Heart left ventricle (tissue), 13 donors: ENCODE data around the gene ALPI.

ENCODE experiments used
- POLR2A ChIP-seq, 2 donors: fragments of 450-650 bp; IDR thresholded peaks; one replicate each; pipeline ENCODE4 v1.6.1; 2017; ENCODE audit warnings: antibody characterized with exemption in 2 of 2, mild to moderate bottlenecking in 2 of 2, moderate library complexity in 2 of 2
- TF ChIP-seq, protein P1 (sequence below), 12 donors: fragments of 200-600 bp; sonication (generic) in 4 of 12; IDR thresholded peaks; one replicate each; pipeline versions ENCODE4 v1.5.0 to v1.8.0; 2018 to 2022; ENCODE audit warnings: antibody characterized with exemption in 12 of 12, mild to moderate bottlenecking in 5 of 12
- donor health status: ischemic (EF 13 %, LVEDD 7.1; RV severe dilation, severe dysfunction).
- donor health status: DM: no; HTN: yes; CAD: no.
- donor health status: DM: no; HTN: no; CAD: no.
- donor health status: ischemic (EF 25% LVEDD 6.9; RV normal size, moderate dysfunction).
- donor health status: ischemic (EF 25% LVEDD 5.7; RV mildly dilated, moderate dysfunction).
- donor health status: ischemic (EF 35%, LVEDD 5.7; RV mildly dilated, moderate dysfunction).
- donor health status: nonischemic (EF 11% LVEDD 7.7; RV severe dilation, severe dysfunction).
- donor health status: DM: yes; HTN: yes; CAD: no.
- donor health status: PGD.
- donor health status: ischemic (EF 29% LVEDD 5.4; RV normal size, mild dysfunction).
- donor health status: nonischemic (EF 23%, LVEDD 6.1; RV moderate dilation, normal function).

DNA sequence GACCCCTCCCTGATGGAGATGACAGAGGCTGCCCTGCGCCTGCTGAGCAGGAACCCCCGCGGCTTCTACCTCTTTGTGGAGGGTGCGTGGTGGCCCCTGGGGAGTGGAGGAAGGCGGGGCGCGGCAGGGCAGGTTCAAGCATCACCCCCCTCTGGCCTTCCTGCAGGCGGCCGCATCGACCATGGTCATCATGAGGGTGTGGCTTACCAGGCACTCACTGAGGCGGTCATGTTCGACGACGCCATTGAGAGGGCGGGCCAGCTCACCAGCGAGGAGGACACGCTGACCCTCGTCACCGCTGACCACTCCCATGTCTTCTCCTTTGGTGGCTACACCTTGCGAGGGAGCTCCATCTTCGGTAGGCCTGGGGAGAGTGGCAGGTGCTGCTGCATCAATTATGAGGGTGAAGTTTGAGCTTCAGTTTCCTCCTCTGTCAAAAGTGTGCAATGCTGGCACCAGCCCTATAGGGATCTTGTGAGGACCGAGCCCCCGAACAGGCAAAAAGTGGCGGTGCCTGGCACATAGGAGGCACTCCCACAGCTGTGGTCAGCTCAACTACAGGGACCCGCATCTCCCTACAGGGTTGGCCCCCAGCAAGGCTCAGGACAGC is 2.2 kb downstream of the ALPI start:
- TF ChIP-seq, protein P1, sequence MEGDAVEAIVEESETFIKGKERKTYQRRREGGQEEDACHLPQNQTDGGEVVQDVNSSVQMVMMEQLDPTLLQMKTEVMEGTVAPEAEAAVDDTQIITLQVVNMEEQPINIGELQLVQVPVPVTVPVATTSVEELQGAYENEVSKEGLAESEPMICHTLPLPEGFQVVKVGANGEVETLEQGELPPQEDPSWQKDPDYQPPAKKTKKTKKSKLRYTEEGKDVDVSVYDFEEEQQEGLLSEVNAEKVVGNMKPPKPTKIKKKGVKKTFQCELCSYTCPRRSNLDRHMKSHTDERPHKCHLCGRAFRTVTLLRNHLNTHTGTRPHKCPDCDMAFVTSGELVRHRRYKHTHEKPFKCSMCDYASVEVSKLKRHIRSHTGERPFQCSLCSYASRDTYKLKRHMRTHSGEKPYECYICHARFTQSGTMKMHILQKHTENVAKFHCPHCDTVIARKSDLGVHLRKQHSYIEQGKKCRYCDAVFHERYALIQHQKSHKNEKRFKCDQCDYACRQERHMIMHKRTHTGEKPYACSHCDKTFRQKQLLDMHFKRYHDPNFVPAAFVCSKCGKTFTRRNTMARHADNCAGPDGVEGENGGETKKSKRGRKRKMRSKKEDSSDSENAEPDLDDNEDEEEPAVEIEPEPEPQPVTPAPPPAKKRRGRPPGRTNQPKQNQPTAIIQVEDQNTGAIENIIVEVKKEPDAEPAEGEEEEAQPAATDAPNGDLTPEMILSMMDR (IDR thresholded peaks at IDR 0.05): no peak
- no peak for TF ChIP-seq POLR2A (IDR thresholded peaks at IDR 0.05)
